ENCODE results near the gene LCP2. TPM values are rescaled to one million over a fixed set of nuclear protein-coding genes. Genes with fewer than 3 reads are reported as not detected.

The LCP2 gene
- total RNA-seq, 1 donor, result not detected

GRCh38 chr5:170288551-170288950 lies 9.0 kb downstream of the LCP2 start:
- peaks cover 11% of the 10 kb centered on the region for H3K27me3 ChIP-seq (ENCODE audit: insufficient read depth, low read length)
- TF ChIP-seq CTCF (IDR thresholded peaks at IDR 0.05; ENCODE audit: extremely low read depth, low read depth, low read length), result no peak

GRCh38 chr5:170288151-170288550 lies 9.4 kb downstream of the LCP2 start:
- TF ChIP-seq CTCF (IDR thresholded peaks at IDR 0.05; ENCODE audit: extremely low read depth, low read depth, low read length), result no peak
- H3K79me2 ChIP-seq (ENCODE audit: insufficient read depth, low read length), result no peaks in the 10 kb centered on the region

More at GRCh38 chr5:170288551-170288950, 9.0 kb downstream of the LCP2 start:
- Histone ChIP-seq H2AFZ (ENCODE audit: low read length) (no peak overlapping the region), H3K79me2 (ENCODE audit: insufficient read depth, low read length) (no peaks in the 10 kb centered on the region), H3K9me3 (ENCODE audit: low read depth, low read length) (no peaks in the 10 kb centered on the region), H3K4me1 (ENCODE audit: insufficient read depth, low read length) (no peaks in the 10 kb centered on the region), H3K4me3 (ENCODE audit: insufficient read depth, low read length) (no peak overlapping the region), H4K20me1 (ENCODE audit: insufficient read depth, low read length) (no peaks in the 10 kb centered on the region), H3K27ac (ENCODE audit: low read depth, low read length) (no peak overlapping the region), H3K36me3 (ENCODE audit: insufficient read depth, low read length) (no peaks in the 10 kb centered on the region), H3K4me2 (ENCODE audit: insufficient read depth, low read length) (no peak overlapping the region)
- DNase-seq (ENCODE audit: insufficient read length, low spot score, missing footprints), result no peak

GRCh38 chr5:170287532-170287931 lies 10.0 kb downstream of the LCP2 start:
- no peaks in the 10 kb centered on the region for H4K20me1 ChIP-seq (ENCODE audit: insufficient read depth, low read length)
- no peaks in the 10 kb centered on the region for H3K9me3 ChIP-seq (ENCODE audit: low read depth, low read length)
- H3K27me3 ChIP-seq (ENCODE audit: insufficient read depth, low read length), result peaks cover 7% of the 10 kb centered on the region
- no peaks in the 10 kb centered on the region for H3K79me2 ChIP-seq (ENCODE audit: insufficient read depth, low read length)
- no peak overlapping the region for H3K4me3 ChIP-seq (ENCODE audit: insufficient read depth, low read length)
- H2AFZ ChIP-seq (ENCODE audit: low read length), result no peak overlapping the region
- no peaks in the 10 kb centered on the region for H3K4me1 ChIP-seq (ENCODE audit: insufficient read depth, low read length)
- H3K27ac ChIP-seq (ENCODE audit: low read depth, low read length), result no peak overlapping the region
- no peaks in the 10 kb centered on the region for H3K36me3 ChIP-seq (ENCODE audit: insufficient read depth, low read length)
- no peak for TF ChIP-seq CTCF (IDR thresholded peaks at IDR 0.05; ENCODE audit: extremely low read depth, low read depth, low read length)
- no peak for DNase-seq (ENCODE audit: insufficient read length, low spot score, missing footprints)
- no peak overlapping the region for H3K4me2 ChIP-seq (ENCODE audit: insufficient read depth, low read length)

More at GRCh38 chr5:170288151-170288550, 9.4 kb downstream of the LCP2 start:
- Histone ChIP-seq H3K36me3 (ENCODE audit: insufficient read depth, low read length) (no peaks in the 10 kb centered on the region), H2AFZ (ENCODE audit: low read length) (no peak overlapping the region), H4K20me1 (ENCODE audit: insufficient read depth, low read length) (no peaks in the 10 kb centered on the region), H3K4me1 (ENCODE audit: insufficient read depth, low read length) (no peaks in the 10 kb centered on the region), H3K27ac (ENCODE audit: low read depth, low read length) (no peak overlapping the region), H3K4me2 (ENCODE audit: insufficient read depth, low read length) (no peak overlapping the region), H3K27me3 (ENCODE audit: insufficient read depth, low read length) (peaks cover 8% of the 10 kb centered on the region), H3K9me3 (ENCODE audit: low read depth, low read length) (no peaks in the 10 kb centered on the region), H3K4me3 (ENCODE audit: insufficient read depth, low read length) (no peak overlapping the region)
- DNase-seq (ENCODE audit: insufficient read length, low spot score, missing footprints), result no peak

GRCh38 chr5:170286386-170286925 lies 11.1 kb downstream of the LCP2 start:
- DNase-seq (ENCODE audit: insufficient read length, low spot score, missing footprints), result no peak
- Histone ChIP-seq H3K36me3 (ENCODE audit: insufficient read depth, low read length) (no peaks in the 10 kb centered on the region), H3K79me2 (ENCODE audit: insufficient read depth, low read length) (no peaks in the 10 kb centered on the region), H3K4me1 (ENCODE audit: insufficient read depth, low read length) (no peaks in the 10 kb centered on the region), H3K27me3 (ENCODE audit: insufficient read depth, low read length) (peaks cover 5% of the 10 kb centered on the region), H3K27ac (ENCODE audit: low read depth, low read length) (no peak overlapping the region), H3K9me3 (ENCODE audit: low read depth, low read length) (no peaks in the 10 kb centered on the region), H3K4me3 (ENCODE audit: insufficient read depth, low read length) (no peak overlapping the region), H2AFZ (ENCODE audit: low read length) (no peak overlapping the region), H4K20me1 (ENCODE audit: insufficient read depth, low read length) (no peaks in the 10 kb centered on the region), H3K4me2 (ENCODE audit: insufficient read depth, low read length) (no peak overlapping the region)
- TF ChIP-seq CTCF (IDR thresholded peaks at IDR 0.05; ENCODE audit: extremely low read depth, low read depth, low read length), result no peak

Measured in osteoblast (primary cell).